Measurements from ENCODE around the gene MESD.

DNA sequence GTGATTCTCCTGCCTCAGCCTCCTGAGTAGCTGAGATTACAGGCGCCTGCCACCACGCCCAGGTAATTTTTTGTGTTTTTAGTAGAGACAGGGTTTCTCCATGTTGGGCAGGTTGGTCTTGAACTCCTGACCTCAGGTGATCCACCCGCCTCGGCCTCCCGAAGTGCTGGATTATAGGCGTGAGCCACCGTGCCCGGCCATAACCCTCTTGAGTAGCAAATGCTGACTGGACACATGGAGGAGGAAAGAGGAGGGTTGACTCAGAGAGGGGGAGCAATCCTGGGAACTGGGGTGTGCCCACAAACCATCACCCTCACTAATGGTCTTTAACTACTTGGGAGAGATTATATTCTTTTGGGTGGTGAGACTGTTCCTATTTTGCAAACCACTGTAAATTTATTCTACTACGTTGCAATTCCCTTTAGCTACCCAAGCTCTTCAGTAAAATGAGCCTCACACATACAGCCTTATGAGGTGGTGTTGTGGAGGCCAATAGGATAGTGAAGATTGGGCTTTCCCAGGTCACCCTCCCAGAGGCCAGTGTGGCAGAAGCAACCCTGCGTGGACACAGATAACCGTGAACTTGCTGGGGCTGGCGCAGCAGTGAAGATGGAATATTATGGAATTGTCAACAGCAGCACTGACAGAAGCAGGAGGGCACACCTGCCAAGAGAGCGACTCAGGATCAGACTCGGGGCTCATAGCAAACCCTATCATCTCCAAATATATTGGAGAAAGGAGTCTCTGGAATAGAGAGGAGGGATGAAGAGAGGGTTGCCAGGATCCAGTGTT lies 48.5 kb upstream of the MESD start:
- TF ChIP-seq CTCF (IDR thresholded peaks at IDR 0.05) (no peak), POLR2A (IDR thresholded peaks at IDR 0.05) (no peak)

Data from Peyer's patch (tissue), 4 donors.